Gastroesophageal sphincter (tissue), 4 donors: Measurements from ENCODE around the gene ZNF653. TPM values are rescaled to one million over a fixed set of nuclear protein-coding genes. Genes with fewer than 3 reads are reported as not detected.

Experiments
- ATAC-seq: fragments of 150-250 bp; one replicate; pipeline ENCODE4 v1.9.1; 2016; ENCODE audit warnings: mild to moderate bottlenecking, moderate library complexity
- H3K27ac ChIP-seq, 4 donors: fragments of 200-600 bp; sonication (generic) in 3 of 4; 1 replicate in 3 of 4; 2 replicates in 1 of 4; pipeline ENCODE4 v1.5.1; 2016 to 2019
- H3K27me3 ChIP-seq: fragments of 200-600 bp; sonication (generic); one replicate; pipeline ENCODE4 v1.5.1; 2019
- H3K36me3 ChIP-seq, 2 donors: fragments of 200-600 bp; sonication (generic); one replicate each; pipeline ENCODE4 v1.5.1; 2019; ENCODE audit warnings: control low read depth in 1 of 2
- H3K4me1 ChIP-seq, 3 donors: fragments of 200-600 bp; sonication (generic); 1 replicate in 2 of 3; 2 replicates in 1 of 3; pipeline ENCODE4 v1.5.1; 2016 to 2019; ENCODE audit warnings: control low read depth in 2 of 3
- H3K4me3 ChIP-seq, 2 donors: fragments of 200-600 bp; sonication (generic); one replicate each; pipeline ENCODE4 v1.5.1; 2019; ENCODE audit warnings: mild to moderate bottlenecking in 1 of 2, moderate library complexity in 1 of 2
- H3K9me3 ChIP-seq, 3 donors: fragments of 200-600 bp; sonication (generic); one replicate each; pipeline ENCODE4 v1.5.1; 2017 to 2019; ENCODE audit warnings: control low read depth in 2 of 3
- CTCF ChIP-seq, 4 experiments: fragments of 200-600 bp in 2 of 4; fragments of 450-650 bp in 2 of 4; sonication (generic) in 1 of 4; IDR thresholded peaks; one replicate each; pipeline ENCODE4 v1.5.1; 2017 to 2019; ENCODE audit warnings: antibody characterized with exemption in 4 of 4, mild to moderate bottlenecking in 2 of 4, moderate library complexity in 2 of 4
- EP300 ChIP-seq: sonication (generic); formaldehyde crosslinking; IDR thresholded peaks from one replicate; pipeline ENCODE4 v1.6.1; 2017; ENCODE audit warnings: antibody characterized with exemption, mild to moderate bottlenecking
- POLR2A ChIP-seq, 2 donors: fragments of 450-650 bp; IDR thresholded peaks; one replicate each; pipeline ENCODE4 v1.6.1; 2017; ENCODE audit warnings: antibody characterized with exemption in 2 of 2, mild to moderate bottlenecking in 2 of 2, moderate library complexity in 1 of 2
- POLR2AphosphoS5 ChIP-seq: sonication (generic); formaldehyde crosslinking; IDR thresholded peaks from one replicate; pipeline ENCODE4 v1.6.1; 2017; ENCODE audit warnings: antibody characterized with exemption
- WGBS, 2 donors: methylation state at CpG; one replicate each; pipeline ENCODE4 v1.1.5; 2018; ENCODE audit warnings: low coverage in 1 of 2; 5-methylcytosine and 5-hydroxymethylcytosine counted together
- total RNA-seq, 4 donors: library from RNA; depleted of rRNA; stranded (reverse); fragments of >200 nt; gene quantifications; one replicate each; pipeline ENCODE4 v1.1.0, GENCODE V29; 2016

ZNF653 gene
- total RNA-seq, 4 donors from 2014 or later: 5.1 to 20.4 (median 10.6) TPM

- H3K36me3 ChIP-seq: peaks cover 0 to 57% of the 10 kb centered on the region in 2 donors
- no peaks in the 10 kb centered on the region for H3K27me3 ChIP-seq
- no peak overlapping the region for H3K27ac ChIP-seq
- H3K9me3 ChIP-seq: no peaks in the 10 kb centered on the region
- peaks cover 0 to 12% (median 0%) of the 10 kb centered on the region in 3 donors for H3K4me1 ChIP-seq
- WGBS, 2 donors: 51 to 94% methylated on average over 2 to 6 of the region's 7 CpGs
- TF ChIP-seq POLR2AphosphoS5 (no peak), CTCF (IDR thresholded peaks at IDR 0.05) (no peak), POLR2A (IDR thresholded peaks at IDR 0.05) (no peak), EP300 (no peak)
- ATAC-seq: no peak
- H3K4me3 ChIP-seq: no peak overlapping the region
Observed at GRCh38 chr19:11499890-11500420, 5.7 kb downstream of the ZNF653 start.

- Histone ChIP-seq H3K4me3 (no peak overlapping the region), H3K27me3 (no peaks in the 10 kb centered on the region), H3K4me1 (peaks cover 0 to 5% (median 0%) of the 10 kb centered on the region in 3 donors), H3K9me3 (no peaks in the 10 kb centered on the region), H3K27ac (no peak overlapping the region), H3K36me3 (peaks cover 0 to 64% of the 10 kb centered on the region in 2 donors)
- no peak for ATAC-seq
- no peak for TF ChIP-seq POLR2AphosphoS5
- TF ChIP-seq EP300: no peak
- TF ChIP-seq POLR2A (IDR thresholded peaks at IDR 0.05): no peak
- TF ChIP-seq CTCF (IDR thresholded peaks at IDR 0.05): no peak
- 95 to 100% methylated on average over 2 to 4 of the region's 6 CpGs for WGBS, 2 donors
Observed at GRCh38 chr19:11499220-11499726, 6.4 kb downstream of the ZNF653 start.

GRCh38 chr19:11496391-11497163 is 9.1 kb downstream of the ZNF653 start:
- WGBS, 2 donors: 56 to 94% methylated on average over 3 to 11 of the region's 17 CpGs
- H3K36me3 ChIP-seq: peaks cover 0 to 77% of the 10 kb centered on the region in 2 donors
- peak; percentile 81 for ATAC-seq

GRCh38 chr19:11495885-11496284 is 9.8 kb downstream of the ZNF653 start:
- WGBS, 2 donors: 100% methylated on average over 2 of the region's 22 CpGs; no CpG with 5 or more reads in 1 of the 2 donors
- H3K27me3 ChIP-seq: no peaks in the 10 kb centered on the region
- peaks cover 0 to 79% of the 10 kb centered on the region in 2 donors for H3K36me3 ChIP-seq
- TF ChIP-seq CTCF (IDR thresholded peaks at IDR 0.05) (no peak), POLR2A (IDR thresholded peaks at IDR 0.05) (no peak), POLR2AphosphoS5 (no peak), EP300 (no peak)
- no peak for ATAC-seq
- peaks cover 0 to 4% (median 0%) of the 10 kb centered on the region in 3 donors for H3K4me1 ChIP-seq
- no peaks in the 10 kb centered on the region for H3K9me3 ChIP-seq
- no peak overlapping the region for H3K4me3 ChIP-seq
- no peak overlapping the region for H3K27ac ChIP-seq

More at GRCh38 chr19:11496391-11497163, 9.1 kb downstream of the ZNF653 start:
- Histone ChIP-seq H3K27ac (no peak overlapping the region), H3K4me1 (peaks cover 0 to 4% (median 0%) of the 10 kb centered on the region in 3 donors), H3K4me3 (no peak overlapping the region), H3K27me3 (no peaks in the 10 kb centered on the region), H3K9me3 (no peaks in the 10 kb centered on the region)
- TF ChIP-seq CTCF (IDR thresholded peaks at IDR 0.05): peak in 3 of 4 experiments; percentile 65 to 77 (median 70)
- no peak for TF ChIP-seq POLR2AphosphoS5
- TF ChIP-seq POLR2A (IDR thresholded peaks at IDR 0.05): no peak
